Cardiac muscle cell (in vitro differentiated cells and primary cell): ENCODE results near the gene RAD23A. TPM values are rescaled to one million over a fixed set of nuclear protein-coding genes. Genes with fewer than 3 reads are reported as not detected.

Experiments used
- DNase-seq, 2 donors: peaks; one replicate each; pipeline versions ENCODE4 v3.0.0 to v3.0.0-alpha.2; 2010 to 2017; ENCODE audit warnings: low read depth in 1 of 2, low spot score in 1 of 2
- H3K27ac ChIP-seq: fragments of 200-600 bp; sonication (generic); 2 replicates; pipeline ENCODE4 v1.5.1; 2016
- H3K27me3 ChIP-seq: fragments of 200-600 bp; sonication (generic); 2 replicates; pipeline ENCODE4 v1.6.0; 2016; ENCODE audit warnings: control low read depth
- H3K36me3 ChIP-seq: fragments of 200-600 bp; sonication (generic); 2 replicates; pipeline ENCODE4 v1.5.1; 2016; ENCODE audit warnings: control low read depth
- H3K4me1 ChIP-seq: fragments of 200-600 bp; sonication (generic); 2 replicates; pipeline ENCODE4 v1.8.1; 2017; ENCODE audit warnings: low read depth, mild to moderate bottlenecking, mixed run types
- H3K4me3 ChIP-seq: fragments of 200-600 bp; sonication (generic); 2 replicates; pipeline ENCODE4 v1.5.1; 2016; ENCODE audit warnings: mild to moderate bottlenecking
- H3K9me3 ChIP-seq: fragments of 200-600 bp; sonication (generic); 2 replicates; pipeline ENCODE4 v1.5.1; 2017; ENCODE audit warnings: low read depth, mild to moderate bottlenecking, control low read depth
- polyA plus RNA-seq: library from polyadenylated mRNA; unstranded; fragments of >200 nt; fragmentation: Nextera tagmentation; extraction: Ambion mirVana; gene quantifications from 2 replicates; pipeline ENCODE4 v1.2.1, GENCODE V29; 2016
- total RNA-seq: library from RNA; depleted of rRNA; stranded (reverse); fragments of >200 nt; gene quantifications from 2 replicates; pipeline ENCODE4 v1.2.3, GENCODE V29; 2016
- TF ChIP-seq, protein P1 (sequence below): IDR thresholded peaks from 2 replicates; pipeline ENCODE4 v1.5.1; 2012; ENCODE audit warnings: low read depth, mild to moderate bottlenecking, low read length

The RAD23A gene
- total RNA-seq (157 and 191 TPM in 2 replicates), polyA plus RNA-seq (182 and 225 TPM in 2 replicates)

DNA sequence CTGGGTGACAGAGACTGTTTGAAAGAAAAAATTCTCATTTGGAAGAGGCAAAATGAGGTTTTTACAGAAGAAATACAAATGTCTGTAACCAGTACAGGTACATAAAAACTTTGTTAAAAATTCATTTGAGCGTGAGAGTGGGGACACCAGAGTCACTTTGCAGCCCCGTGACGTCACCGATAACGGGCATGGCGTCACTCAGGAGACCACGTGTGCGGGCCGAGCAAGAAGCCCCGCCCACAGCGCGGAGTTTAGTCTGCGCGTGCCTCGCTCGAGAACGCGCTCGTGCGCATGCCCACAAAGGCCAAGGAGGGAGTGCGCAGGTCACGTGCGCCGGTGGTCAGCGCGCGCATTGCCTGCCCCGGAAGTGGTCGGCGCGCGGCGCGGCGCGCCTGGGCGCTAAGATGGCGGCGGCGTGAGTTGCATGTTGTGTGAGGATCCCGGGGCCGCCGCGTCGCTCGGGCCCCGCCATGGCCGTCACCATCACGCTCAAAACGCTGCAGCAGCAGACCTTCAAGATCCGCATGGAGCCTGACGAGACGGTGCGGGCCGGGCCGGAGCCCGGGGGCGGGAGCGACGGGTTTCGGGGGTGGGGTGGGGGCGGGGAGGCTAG lies at the start of gene RAD23A:
TSS of gene RAD23A (plus strand) at position 384 of the 613 bp plus-strand sequence. CDS start at position 471, 87 bp downstream.
- H3K9me3 ChIP-seq: no peaks in the 10 kb centered on the region
- H3K4me1 ChIP-seq: peaks cover 4% of the 10 kb centered on the region
- H3K27me3 ChIP-seq: no peaks in the 10 kb centered on the region
- DNase-seq: peak; percentile 99
- H3K4me3 ChIP-seq: peak within 1 kb of the TSS; percentile 86
- peaks cover 53% of the 10 kb centered on the region for H3K36me3 ChIP-seq
- TF ChIP-seq, protein P1, sequence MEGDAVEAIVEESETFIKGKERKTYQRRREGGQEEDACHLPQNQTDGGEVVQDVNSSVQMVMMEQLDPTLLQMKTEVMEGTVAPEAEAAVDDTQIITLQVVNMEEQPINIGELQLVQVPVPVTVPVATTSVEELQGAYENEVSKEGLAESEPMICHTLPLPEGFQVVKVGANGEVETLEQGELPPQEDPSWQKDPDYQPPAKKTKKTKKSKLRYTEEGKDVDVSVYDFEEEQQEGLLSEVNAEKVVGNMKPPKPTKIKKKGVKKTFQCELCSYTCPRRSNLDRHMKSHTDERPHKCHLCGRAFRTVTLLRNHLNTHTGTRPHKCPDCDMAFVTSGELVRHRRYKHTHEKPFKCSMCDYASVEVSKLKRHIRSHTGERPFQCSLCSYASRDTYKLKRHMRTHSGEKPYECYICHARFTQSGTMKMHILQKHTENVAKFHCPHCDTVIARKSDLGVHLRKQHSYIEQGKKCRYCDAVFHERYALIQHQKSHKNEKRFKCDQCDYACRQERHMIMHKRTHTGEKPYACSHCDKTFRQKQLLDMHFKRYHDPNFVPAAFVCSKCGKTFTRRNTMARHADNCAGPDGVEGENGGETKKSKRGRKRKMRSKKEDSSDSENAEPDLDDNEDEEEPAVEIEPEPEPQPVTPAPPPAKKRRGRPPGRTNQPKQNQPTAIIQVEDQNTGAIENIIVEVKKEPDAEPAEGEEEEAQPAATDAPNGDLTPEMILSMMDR: no peak
- peak within 1 kb of the TSS; percentile 98 for H3K27ac ChIP-seq

DNA sequence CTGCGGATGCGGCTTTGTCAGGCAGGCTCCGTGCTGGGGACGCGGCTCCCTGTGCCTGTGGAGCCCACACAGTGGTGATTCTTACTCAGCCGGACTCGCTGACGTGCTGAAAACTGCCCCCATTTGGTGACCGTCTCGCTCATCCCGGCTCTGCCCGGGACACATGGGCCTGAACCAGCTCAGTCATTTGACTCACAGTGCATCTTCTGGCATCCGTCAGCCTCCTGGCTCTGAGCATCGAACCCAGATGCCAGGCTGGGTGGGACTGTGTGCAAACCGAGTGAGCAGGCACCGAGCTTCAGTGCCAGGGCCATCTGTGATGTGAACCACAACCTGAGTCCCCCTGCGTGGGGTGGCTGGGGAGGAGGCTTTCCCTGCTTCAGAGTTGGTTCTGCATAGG lies 49.2 kb upstream of the RAD23A start:
- TF ChIP-seq, protein P1: no peak
- Histone ChIP-seq H3K9me3 (no peaks in the 10 kb centered on the region), H3K4me3 (no peak overlapping the region), H3K36me3 (peaks cover 3% of the 10 kb centered on the region), H3K4me1 (no peaks in the 10 kb centered on the region), H3K27ac (no peak overlapping the region), H3K27me3 (no peaks in the 10 kb centered on the region)
- DNase-seq: no peak

DNA sequence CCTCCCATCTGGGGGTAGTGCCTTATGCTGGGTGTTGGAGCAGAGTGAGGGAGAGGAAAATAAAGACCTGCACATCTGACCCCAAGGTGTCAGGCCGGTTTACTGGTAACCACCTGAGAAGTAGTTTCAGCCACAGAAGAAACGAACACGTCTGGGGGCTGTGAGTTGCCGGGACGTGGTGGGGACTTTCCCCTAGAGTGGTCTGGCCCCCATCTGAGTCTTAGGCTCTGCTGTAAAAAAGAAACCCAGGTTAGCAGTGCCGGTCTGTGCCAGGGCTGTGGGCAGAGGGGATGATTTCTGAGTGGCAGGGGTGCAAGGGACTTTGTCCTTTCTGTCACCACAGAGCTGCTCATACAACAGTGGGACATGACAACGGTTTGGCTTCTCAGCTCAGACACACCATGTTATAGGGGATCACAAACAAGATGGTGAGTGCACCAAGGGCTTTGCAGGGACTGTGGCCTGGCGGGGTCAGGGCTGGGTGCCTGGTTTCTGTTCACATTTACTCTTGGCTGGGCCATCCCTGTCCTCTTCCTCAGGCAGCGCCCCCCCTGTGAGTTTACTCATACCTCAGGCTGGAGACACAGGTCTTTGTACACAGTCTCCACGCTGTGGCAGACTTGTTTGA lies 45.7 kb upstream of the RAD23A start:
- peaks cover 3% of the 10 kb centered on the region for H3K36me3 ChIP-seq
- H3K27ac ChIP-seq: no peak overlapping the region
- no peak overlapping the region for H3K4me3 ChIP-seq
- DNase-seq: no peak
- no peaks in the 10 kb centered on the region for H3K9me3 ChIP-seq
- no peaks in the 10 kb centered on the region for H3K27me3 ChIP-seq
- no peaks in the 10 kb centered on the region for H3K4me1 ChIP-seq
- TF ChIP-seq, protein P1: no peak

DNA sequence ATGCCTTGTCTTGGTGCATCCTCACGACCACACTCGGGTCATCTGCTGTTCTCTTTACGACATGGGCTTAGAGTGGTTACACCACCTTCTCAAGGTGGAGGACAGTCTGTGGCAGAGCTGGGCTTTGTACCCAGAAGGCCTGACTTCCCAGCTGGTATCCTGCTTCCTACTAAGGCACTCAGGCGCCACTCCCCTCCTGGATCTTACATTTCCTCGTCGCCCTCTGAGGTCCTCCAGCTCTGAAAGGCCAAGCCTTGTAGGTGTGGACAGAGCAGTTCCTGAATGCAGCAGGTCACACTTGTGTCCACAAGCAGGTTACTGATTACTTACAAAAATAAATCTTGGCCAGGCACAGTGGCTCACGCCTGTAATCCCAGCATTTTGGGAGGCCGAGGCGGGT lies 38.5 kb upstream of the RAD23A start:
- no peak overlapping the region for H3K4me3 ChIP-seq
- DNase-seq: no peak
- no peaks in the 10 kb centered on the region for H3K36me3 ChIP-seq
- H3K4me1 ChIP-seq: no peaks in the 10 kb centered on the region
- H3K27ac ChIP-seq: no peak overlapping the region
- no peaks in the 10 kb centered on the region for H3K27me3 ChIP-seq
- no peaks in the 10 kb centered on the region for H3K9me3 ChIP-seq
- TF ChIP-seq, protein P1: no peak

DNA sequence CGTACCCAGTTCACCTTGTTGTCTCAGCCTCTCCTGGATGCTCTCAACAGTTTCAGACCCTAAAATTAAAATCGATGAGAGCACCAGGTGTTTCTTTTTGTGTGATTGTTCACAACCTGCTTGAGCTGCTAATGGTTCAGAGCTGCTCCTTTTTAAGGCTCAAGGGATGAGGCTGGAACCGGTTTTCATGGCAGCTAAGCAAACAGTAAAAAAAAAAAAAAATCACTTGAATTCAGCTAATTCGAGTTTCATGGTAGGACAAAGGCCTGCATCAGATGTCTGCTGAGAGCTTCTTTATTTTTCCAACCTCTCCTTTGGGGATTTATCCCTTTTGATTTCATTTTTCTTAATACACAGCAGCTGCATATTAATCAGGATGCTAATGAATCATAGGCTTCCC lies 33.1 kb upstream of the RAD23A start:
- TF ChIP-seq, protein P1: no peak
- Histone ChIP-seq H3K27ac (no peak overlapping the region), H3K9me3 (no peaks in the 10 kb centered on the region), H3K4me1 (peaks cover 6% of the 10 kb centered on the region), H3K36me3 (no peaks in the 10 kb centered on the region), H3K27me3 (no peaks in the 10 kb centered on the region), H3K4me3 (no peak overlapping the region)
- no peak for DNase-seq
